ENCODE measurements around the gene ARGLU1.

Gene ARGLU1

GRCh38 chr13:106503272-106503671 lies 64.7 kb downstream of the ARGLU1 start:
- TF ChIP-seq CTCF (IDR thresholded peaks at IDR 0.05; ENCODE audit: low read length, missing control alignments) = no peak
- DNase-seq (ENCODE audit: low read depth) = no peak
- H3K4me3 ChIP-seq (replicated peaks; ENCODE audit: low read depth, low read length) = no peak overlapping the region

GRCh38 chr13:106500445-106500844 lies 67.5 kb downstream of the ARGLU1 start:
- no peak for TF ChIP-seq CTCF (IDR thresholded peaks at IDR 0.05; ENCODE audit: low read length, missing control alignments)
- no peak overlapping the region for H3K4me3 ChIP-seq (replicated peaks; ENCODE audit: low read depth, low read length)
- no peak for DNase-seq (ENCODE audit: low read depth)

DNA sequence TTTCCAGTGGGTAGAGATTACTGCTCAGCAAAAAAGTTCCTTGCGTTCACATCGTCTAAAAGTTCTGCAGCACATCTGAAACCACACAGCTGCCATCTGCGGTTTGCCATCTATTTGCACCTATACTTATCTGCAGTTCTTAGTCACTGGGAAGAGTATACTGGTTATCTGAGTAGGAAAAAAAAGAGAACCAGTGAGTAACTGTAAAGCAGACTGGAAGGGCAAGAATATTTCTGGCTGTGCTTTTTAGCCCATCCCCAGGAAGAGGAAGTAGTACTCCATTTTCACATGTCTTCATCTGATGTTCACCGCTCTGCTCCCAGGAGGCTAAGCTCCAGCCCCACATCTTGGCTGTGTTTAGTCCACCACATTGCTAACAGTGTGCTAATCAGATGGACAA lies 68.0 kb downstream of the ARGLU1 start:
- no peak overlapping the region for H3K4me3 ChIP-seq (replicated peaks; ENCODE audit: low read depth, low read length)
- peak; percentile 38 for DNase-seq (ENCODE audit: low read depth)
- TF ChIP-seq CTCF (IDR thresholded peaks at IDR 0.05; ENCODE audit: low read length, missing control alignments) = no peak

GRCh38 chr13:106499113-106499512 lies 68.8 kb downstream of the ARGLU1 start:
- no peak for TF ChIP-seq CTCF (IDR thresholded peaks at IDR 0.05; ENCODE audit: low read length, missing control alignments)
- DNase-seq (ENCODE audit: low read depth) = no peak
- H3K4me3 ChIP-seq (replicated peaks; ENCODE audit: low read depth, low read length) = no peak overlapping the region

DNA sequence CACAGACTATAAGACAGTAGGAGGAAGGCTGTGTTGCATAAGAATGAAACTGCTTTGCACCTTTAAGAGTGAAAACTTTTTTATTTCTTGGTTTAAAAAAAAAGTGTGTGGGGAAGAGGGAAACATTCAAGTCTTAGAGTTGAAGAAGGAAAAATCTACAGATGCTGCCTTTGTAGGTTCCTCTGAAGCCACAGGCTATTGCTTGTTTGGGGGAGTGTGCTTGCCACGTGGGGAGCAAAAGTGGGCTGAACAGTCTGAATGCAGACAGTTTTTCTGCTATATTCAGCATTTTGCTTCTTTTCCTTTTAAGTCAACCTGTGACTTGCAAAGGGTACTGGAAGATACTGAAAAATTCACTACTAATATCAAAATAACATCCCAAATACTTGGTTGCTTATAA lies 69.4 kb downstream of the ARGLU1 start:
- DNase-seq (ENCODE audit: low read depth) = no peak
- H3K4me3 ChIP-seq (replicated peaks; ENCODE audit: low read depth, low read length) = no peak overlapping the region
- no peak for TF ChIP-seq CTCF (IDR thresholded peaks at IDR 0.05; ENCODE audit: low read length, missing control alignments)

- H3K4me3 ChIP-seq (replicated peaks; ENCODE audit: low read depth, low read length) = no peak overlapping the region
- no peak for DNase-seq (ENCODE audit: low read depth)
- no peak for TF ChIP-seq CTCF (IDR thresholded peaks at IDR 0.05; ENCODE audit: low read length, missing control alignments)
Measured at GRCh38 chr13:106498158-106498557, 69.8 kb downstream of the ARGLU1 start.

DNA sequence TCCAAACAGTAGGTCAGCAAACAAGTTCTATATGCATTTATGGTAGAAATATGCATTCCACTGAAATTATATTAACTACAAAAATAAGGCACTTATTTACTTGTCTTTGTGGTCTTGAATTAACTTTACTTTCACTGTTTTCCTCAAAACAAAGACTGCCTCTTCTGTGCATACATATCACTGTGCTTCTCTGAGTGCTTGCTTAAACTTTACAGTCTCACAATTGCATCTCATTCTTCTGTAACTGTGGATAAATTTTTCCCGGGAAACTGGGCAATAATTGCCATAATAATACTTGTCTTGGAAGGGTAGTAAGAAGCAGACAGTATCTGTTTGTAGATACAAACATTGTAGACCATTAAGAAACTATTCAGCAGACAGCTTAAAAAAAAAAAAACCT lies 70.9 kb downstream of the ARGLU1 start:
- H3K4me3 ChIP-seq (replicated peaks; ENCODE audit: low read depth, low read length) = no peak overlapping the region
- DNase-seq (ENCODE audit: low read depth) = no peak
- no peak for TF ChIP-seq CTCF (IDR thresholded peaks at IDR 0.05; ENCODE audit: low read length, missing control alignments)
